Omental fat pad (tissue), 4 donors: ENCODE measurements around the gene CGRRF1. TPM values are rescaled to one million over a fixed set of nuclear protein-coding genes. Genes with fewer than 3 reads are reported as not detected.
A peak's percentile ranks its signal among the peaks of the same experiment; 100 is the strongest.

Source experiments
- ATAC-seq: fragments of 150-250 bp; one replicate; pipeline ENCODE4 v1.9.1; 2016; ENCODE audit warnings: mild to moderate bottlenecking, moderate library complexity; ENCODE audit not compliant: low FRiP score
- DNase-seq: peaks from one replicate; pipeline ENCODE4 v3.0.0-alpha.2; 2019; ENCODE audit warnings: low spot score
- CTCF ChIP-seq, 3 donors: fragments of 450-650 bp; IDR thresholded peaks; one replicate each; pipeline ENCODE4 v1.5.1; 2016 to 2017; ENCODE audit warnings: antibody characterized with exemption in 3 of 3, mild to moderate bottlenecking in 3 of 3, moderate library complexity in 2 of 3
- total RNA-seq, 4 donors: library from RNA; depleted of rRNA; stranded (reverse); fragments of >200 nt; gene quantifications; one replicate each; pipeline ENCODE4 v1.1.0, GENCODE V29; 2016

The CGRRF1 gene
- total RNA-seq, 4 donors from 2014 or later, result 18.0 to 21.8 (median 18.9) TPM

GRCh38 chr14:54555651-54556050 is 45.9 kb downstream of the CGRRF1 start:
- TF ChIP-seq CTCF (IDR thresholded peaks at IDR 0.05), result no peak
- no peak for ATAC-seq
- DNase-seq, result no peak

GRCh38 chr14:54556535-54556934 is 46.8 kb downstream of the CGRRF1 start:
- no peak for TF ChIP-seq CTCF (IDR thresholded peaks at IDR 0.05)
- no peak for DNase-seq
- ATAC-seq, result no peak

- no peak for TF ChIP-seq CTCF (IDR thresholded peaks at IDR 0.05)
Measured at GRCh38 chr14:54562334-54562733, 52.6 kb downstream of the CGRRF1 start.

DNA sequence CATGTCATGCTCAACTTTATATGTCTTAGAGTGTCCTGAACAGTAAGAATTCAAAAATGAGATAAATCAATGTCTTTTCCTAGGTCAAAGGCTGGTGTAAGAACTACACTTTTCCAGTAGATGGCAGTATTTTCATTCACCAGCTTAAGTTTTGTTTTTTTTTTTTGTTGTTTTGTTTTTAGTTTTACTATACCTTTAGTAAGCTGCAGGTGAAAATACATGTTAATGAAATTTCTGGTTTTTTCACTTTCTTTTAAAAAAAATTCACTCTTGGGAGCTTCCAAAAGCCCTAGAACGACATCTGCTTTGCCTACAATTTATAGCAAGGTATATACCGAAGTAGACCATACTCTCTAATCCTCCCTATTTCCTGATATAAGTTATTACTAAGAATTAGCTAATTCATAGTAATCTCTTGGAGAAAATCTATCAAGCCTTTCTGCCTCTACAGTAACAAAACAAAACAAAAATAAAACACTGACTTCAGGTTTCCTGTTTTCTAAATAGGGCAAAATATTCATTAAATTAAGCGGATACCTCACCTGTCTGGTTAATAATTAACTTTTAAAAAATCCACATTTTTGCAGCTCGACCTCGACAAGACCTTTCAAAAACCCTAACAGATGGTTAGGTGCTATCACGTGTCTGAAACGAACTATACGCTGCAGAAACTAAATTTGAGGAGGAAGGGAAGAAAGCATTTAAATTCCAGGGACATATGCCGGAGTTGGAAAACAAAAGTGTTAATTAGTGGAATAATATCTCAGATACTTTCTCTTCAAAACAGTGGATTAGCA is 54.6 kb downstream of the CGRRF1 start:
- no peak for ATAC-seq
- no peak for DNase-seq
- TF ChIP-seq CTCF (IDR thresholded peaks at IDR 0.05), result peak in 1 of 3 donors; percentile 20

More at GRCh38 chr14:54562334-54562733, 52.6 kb downstream of the CGRRF1 start:
- DNase-seq, result no peak
- ATAC-seq, result no peak

GRCh38 chr14:54564868-54565784 is 55.4 kb downstream of the CGRRF1 start:
- DNase-seq (peak; percentile 31), ATAC-seq (peak; percentile 45)
- TF ChIP-seq CTCF (IDR thresholded peaks at IDR 0.05), result peak in 1 of 3 donors; percentile 3

DNA sequence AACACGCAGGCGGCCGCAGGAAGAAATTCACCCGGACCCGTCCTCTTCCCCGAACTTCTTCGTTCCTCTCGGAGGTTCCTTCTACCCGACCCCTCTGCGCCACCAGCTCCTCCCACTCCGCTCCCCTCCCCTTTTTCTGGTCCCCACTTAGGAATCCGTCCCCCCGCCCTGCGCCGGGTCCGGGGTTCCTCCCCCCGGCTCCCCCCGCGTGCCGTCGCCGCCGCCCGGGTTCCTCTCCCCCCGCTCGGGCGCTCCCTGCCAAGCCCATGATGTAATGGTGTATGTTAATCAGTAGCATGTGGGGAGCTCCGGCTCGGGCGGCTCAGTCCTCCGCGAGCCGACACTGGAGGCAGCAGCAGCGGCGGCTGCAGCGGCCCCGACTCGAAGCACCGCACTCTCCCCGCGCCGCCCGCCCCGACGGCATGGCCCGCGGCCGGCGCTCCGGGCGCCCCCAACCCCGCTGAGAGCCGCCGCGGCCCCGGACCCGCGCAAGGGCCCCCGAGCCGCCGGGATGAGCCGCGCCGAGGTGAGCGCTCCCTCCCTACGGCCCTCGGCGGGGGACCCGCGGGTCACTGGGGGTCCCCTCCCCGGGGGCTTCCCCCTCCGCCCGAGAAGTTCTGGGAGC is 56.2 kb downstream of the CGRRF1 start:
- peak; percentile 72 for ATAC-seq
- no peak for TF ChIP-seq CTCF (IDR thresholded peaks at IDR 0.05)
- peak; percentile 74 for DNase-seq
